Panc1 (cell line): Measurements from ENCODE around the gene LPAR2. TPM values are rescaled to one million over a fixed set of nuclear protein-coding genes. Genes with fewer than 3 reads are reported as not detected.

Experiments used
- ATAC-seq: fragments of 200-7000 bp; cut with Tn5 transposase; 2 replicates; pipeline ENCODE4 v1.9.1; 2020; ENCODE audit warnings: mild to moderate bottlenecking, moderate library complexity
- BruUV-seq: library from RNA; stranded (reverse); fragments of 400-500 nt; replicated peaks from 2 replicates; lab custom pipeline; 2021; lab: Mats Ljungman, UMichigan
- CTCF ChIA-PET: fragments of 300-600 bp; sonication (Branson Sonifier 250); formaldehyde crosslinking; loops from one replicate; lab custom pipeline; 2022; ENCODE audit warnings: antibody characterized with exemption; lab: Charles Lee
- POLR2A ChIA-PET: fragments of 300-600 bp; sonication (Branson Sonifier 250); formaldehyde crosslinking; loops from one replicate; lab custom pipeline; 2022; ENCODE audit warnings: antibody characterized with exemption; lab: Charles Lee
- DNase-seq: peaks from one replicate; pipeline ENCODE4 v3.0.0-alpha.2; 2010; ENCODE audit warnings: low read depth, low spot score
- H3K27ac ChIP-seq: 2 replicates; pipeline ENCODE4 v1.5.1; 2011; ENCODE audit warnings: mild to moderate bottlenecking, low read length, inconsistent platforms
- H3K27me3 ChIP-seq: fragments of 200-500 bp; sonication (Bioruptor generic); 2 replicates; pipeline ENCODE4 v1.6.0; 2014; ENCODE audit warnings: low read length, inconsistent platforms; ENCODE audit not compliant: control insufficient read depth, insufficient read depth
- H3K36me3 ChIP-seq: fragments of 200-500 bp; sonication (Bioruptor generic); 2 replicates; pipeline ENCODE4 v1.5.1; 2014; ENCODE audit warnings: inconsistent platforms, mild to moderate bottlenecking, low read length, moderate library complexity; ENCODE audit not compliant: control insufficient read depth, insufficient read depth
- H3K4me1 ChIP-seq: 2 replicates; pipeline ENCODE4 v1.5.1; 2011; ENCODE audit warnings: inconsistent platforms, mild to moderate bottlenecking, low read length, moderate library complexity; ENCODE audit not compliant: control insufficient read depth, insufficient read depth
- H3K4me3 ChIP-seq, 2 experiments: 2 replicates each; pipeline ENCODE4 v1.5.1; 2011 to 2012; ENCODE audit warnings: low read depth in 2 of 2, low read length in 2 of 2, mild to moderate bottlenecking in 2 of 2, inconsistent platforms in 1 of 2, moderate library complexity in 1 of 2
- H3K9me3 ChIP-seq: fragments of 200-500 bp; sonication (Bioruptor generic); 2 replicates; pipeline ENCODE4 v1.5.1; 2014; ENCODE audit warnings: low read depth, mild to moderate bottlenecking, inconsistent platforms, low read length, moderate library complexity; ENCODE audit not compliant: control insufficient read depth, insufficient read depth
- CTCF ChIP-seq: fragments of 450-650 bp; IDR thresholded peaks from 2 replicates; pipeline ENCODE4 v1.5.1; 2017; ENCODE audit warnings: mild to moderate bottlenecking
- POLR2AphosphoS5 ChIP-seq: IDR thresholded peaks from 2 replicates; pipeline ENCODE4 v1.6.1; 2012; ENCODE audit warnings: mild to moderate bottlenecking, low read depth, low read length, moderate library complexity
- REST ChIP-seq, 2 experiments: IDR thresholded peaks; 2 replicates each; pipeline ENCODE4 v1.6.1; 2011 to 2012; ENCODE audit warnings: low read depth in 2 of 2, control low read depth in 1 of 2, low read length in 1 of 2, mild to moderate bottlenecking in 1 of 2, moderate library complexity in 1 of 2; ENCODE audit not compliant: insufficient read depth in 1 of 2
- SIN3A ChIP-seq: IDR thresholded peaks from 2 replicates; pipeline ENCODE4 v1.6.1; 2012; ENCODE audit warnings: low read depth, mild to moderate bottlenecking, low read length, moderate library complexity, borderline replicate concordance; ENCODE audit not compliant: insufficient read depth
- TCF7L2 ChIP-seq: IDR thresholded peaks from 2 replicates; pipeline ENCODE4 v1.6.1; 2011; ENCODE audit warnings: mild to moderate bottlenecking, low read depth, low read length, inconsistent platforms
- in situ Hi-C: cut with HindIII; loops from 2 replicates; pipeline ENCODE4 v1.10.0; 2016; ENCODE audit warnings: low sequenced_read_pairs, low pct_unique_long_range_greater_than_20kb
- intact Hi-C: fragments of 100-400 bp; cut with micrococcal nuclease; formaldehyde crosslinking; loops from one replicate; pipeline ENCODE4 v1.10.0; 2022; ENCODE audit not compliant: unreplicated experiment
- total RNA-seq: library from RNA; stranded (reverse); gene quantifications from one replicate; pipeline ENCODE4 v1.2.1, GENCODE V29; 2021; ENCODE audit not compliant: unreplicated experiment

Gene LPAR2
- total RNA-seq, 1 experiment from 2014 or later: 16.0 TPM

DNA sequence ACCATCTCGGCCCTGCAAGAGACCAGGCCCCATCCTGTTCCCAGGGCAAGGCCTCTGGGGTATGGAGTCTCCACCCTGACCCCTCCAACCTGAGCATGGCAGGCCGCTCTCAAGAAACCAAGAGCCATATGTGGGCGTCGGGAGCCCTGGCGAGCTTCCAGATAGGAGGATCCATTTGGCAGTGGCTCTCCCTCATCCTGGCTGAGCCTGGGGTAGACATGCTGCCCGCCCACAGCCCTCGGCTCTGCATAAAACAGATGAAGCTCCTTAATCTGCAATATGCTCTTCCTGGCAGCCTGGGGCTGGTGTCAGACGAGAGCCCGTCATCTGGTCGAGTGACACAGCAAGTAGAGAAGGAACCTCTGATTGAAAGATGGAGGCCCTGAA is 29.4 kb upstream of the LPAR2 start:
- ATAC-seq: no peak
- BruUV-seq: no TSS peak
- Histone ChIP-seq H3K9me3 (no peaks in the 10 kb centered on the region), H3K4me3 (no peak overlapping the region), H3K27ac (no peak overlapping the region), H3K27me3 (no peaks in the 10 kb centered on the region), H3K36me3 (no peaks in the 10 kb centered on the region; the same call in 1 of the 2 replicates), H3K4me1 (peaks cover 6% of the 10 kb centered on the region)
- DNase-seq: no peak
- CTCF ChIA-PET: no interaction called here
- in situ Hi-C loops: no loop called here
- POLR2A ChIA-PET: no interaction called here
- TF ChIP-seq CTCF (no peak), REST (IDR thresholded peaks at IDR 0.05; ENCODE audit: insufficient read depth in 1 of 2, low read depth in 2 of 2, low read length in 1 of 2) (no peak), TCF7L2 (no peak), SIN3A (no peak), POLR2AphosphoS5 (no peak)
- intact Hi-C loops: no loop called here

GRCh38 chr19:19656451-19657396 is 28.7 kb upstream of the LPAR2 start:
- ChIA-PET CTCF (no interaction called here), POLR2A (no interaction called here)
- Histone ChIP-seq H3K36me3 (no peaks in the 10 kb centered on the region; the same call in 1 of the 2 replicates), H3K4me3 (no peak overlapping the region), H3K27me3 (no peaks in the 10 kb centered on the region), H3K9me3 (no peaks in the 10 kb centered on the region), H3K4me1 (no peaks in the 10 kb centered on the region; the same call in 1 of the 2 replicates), H3K27ac (no peak overlapping the region)
- ATAC-seq (no peak), DNase-seq (no peak)
- intact Hi-C loops (no loop called here), in situ Hi-C loops (no loop called here)
- BruUV-seq: no TSS peak
- TF ChIP-seq POLR2AphosphoS5 (no peak), CTCF (no peak), SIN3A (no peak), REST (IDR thresholded peaks at IDR 0.05; ENCODE audit: insufficient read depth in 1 of 2, low read depth in 2 of 2, low read length in 1 of 2) (no peak), TCF7L2 (no peak)
